ENCODE results near the gene DDX56.

The DDX56 gene

DNA sequence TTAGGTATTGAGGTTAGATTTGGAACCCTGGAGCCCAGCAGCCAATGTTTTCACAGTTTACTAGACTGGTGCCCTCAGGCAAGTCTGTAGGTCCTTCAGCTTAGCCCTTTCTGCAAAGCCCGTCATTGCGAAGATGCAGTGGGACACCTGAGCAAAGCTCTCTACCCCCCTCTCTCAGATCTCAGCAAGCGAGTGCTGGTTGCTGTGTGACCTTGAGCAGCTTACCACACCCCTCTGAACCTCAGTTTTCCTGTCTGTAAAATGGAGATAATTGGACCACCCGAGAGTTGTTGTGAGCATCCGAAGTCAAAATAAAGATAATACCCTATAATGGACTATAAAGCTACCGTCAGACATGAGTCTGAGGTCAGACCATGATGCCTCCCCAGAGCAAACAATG is 36.3 kb downstream of the DDX56 start:
- DNase-seq (ENCODE audit: low read depth in 2 of 2, low spot score in 1 of 2): no peak

DNA sequence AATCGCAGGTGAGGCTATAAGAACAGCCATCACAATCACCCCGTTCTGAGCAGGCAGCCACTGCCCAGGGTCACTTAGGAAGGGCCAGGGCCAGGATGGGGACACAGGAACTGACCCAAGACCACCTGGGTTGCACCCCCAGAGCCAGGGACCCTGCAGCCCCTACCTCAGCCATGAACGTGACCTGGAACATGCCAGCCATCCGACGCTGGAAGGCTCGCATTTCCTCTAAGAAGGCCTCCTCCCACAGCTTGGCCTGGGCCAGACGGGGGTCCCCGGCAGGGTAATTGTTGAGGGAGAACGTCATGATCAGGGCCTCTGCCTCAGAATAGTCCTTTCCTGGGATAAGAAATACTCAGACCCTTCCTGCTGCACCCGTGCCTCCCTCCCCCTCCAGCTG is 37.6 kb downstream of the DDX56 start:
- no peak for DNase-seq (ENCODE audit: low read depth in 2 of 2, low spot score in 1 of 2)

DNA sequence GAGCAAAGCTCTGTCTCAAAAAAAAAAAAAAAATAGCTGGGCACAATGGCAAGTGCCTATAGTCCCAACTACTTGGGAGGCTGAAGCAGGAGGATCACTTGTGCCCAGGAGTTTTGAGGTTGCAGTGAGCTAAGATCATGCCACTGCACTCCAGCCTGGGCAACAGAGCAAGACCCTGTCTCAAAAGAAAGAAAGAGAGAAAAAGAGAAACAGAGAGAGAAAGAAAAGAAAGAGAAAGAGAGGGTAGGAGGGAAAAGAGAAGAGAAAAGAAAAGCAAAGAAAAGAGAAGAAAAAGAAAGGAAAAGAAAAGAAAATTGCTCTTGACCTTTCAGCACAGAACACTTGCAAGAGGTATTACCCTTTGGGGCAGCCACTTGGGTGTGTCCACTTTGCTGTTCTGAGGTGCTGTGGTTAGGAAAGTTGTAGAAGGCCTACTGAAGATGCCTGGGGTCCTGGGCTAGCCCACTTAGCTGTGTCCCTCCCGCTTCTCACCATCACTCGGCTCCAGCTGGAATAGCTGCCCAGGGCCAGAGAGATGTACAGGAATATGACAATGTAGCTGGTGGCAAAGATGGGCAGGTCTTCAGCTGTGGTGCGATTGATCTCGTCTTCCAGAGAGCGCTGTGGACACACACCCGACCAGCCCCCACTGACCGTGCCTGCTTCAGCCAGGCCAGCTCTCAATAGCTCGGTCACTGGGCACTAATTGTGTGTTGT is 38.2 kb downstream of the DDX56 start:
- no peak for DNase-seq (ENCODE audit: low read depth in 2 of 2, low spot score in 1 of 2)

GRCh38 chr7:44534501-44534900 is 39.2 kb downstream of the DDX56 start:
- peak in 1 of 2 donors; percentile 8 for DNase-seq (ENCODE audit: low read depth in 2 of 2, low spot score in 1 of 2)

DNA sequence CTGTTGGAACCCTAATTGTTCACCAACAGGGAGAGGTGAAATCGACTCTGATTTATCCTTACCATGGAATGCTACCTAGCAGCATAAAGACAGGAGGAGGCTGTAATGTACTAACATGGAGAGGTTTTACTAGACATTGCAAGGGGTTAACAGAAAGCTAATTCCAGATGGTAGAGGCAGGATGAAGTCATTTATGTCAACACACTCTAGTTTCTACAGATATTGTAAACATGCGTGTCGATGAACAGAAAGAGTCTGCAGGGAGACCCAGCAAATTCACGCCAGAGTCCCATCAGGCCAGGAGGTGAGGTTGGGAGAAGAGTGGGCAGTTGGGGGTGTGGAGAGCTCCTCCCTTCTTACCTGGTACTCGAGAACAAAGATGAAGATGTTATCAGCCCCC is 39.6 kb downstream of the DDX56 start:
- DNase-seq (ENCODE audit: low read depth in 2 of 2, low spot score in 1 of 2): no peak

- DNase-seq (ENCODE audit: low read depth in 2 of 2, low spot score in 1 of 2): no peak
Observed at GRCh38 chr7:44533301-44534055, 40.2 kb downstream of the DDX56 start.

GRCh38 chr7:44531421-44532380 is 42.0 kb downstream of the DDX56 start:
- no peak for DNase-seq (ENCODE audit: low read depth in 2 of 2, low spot score in 1 of 2)

DNA sequence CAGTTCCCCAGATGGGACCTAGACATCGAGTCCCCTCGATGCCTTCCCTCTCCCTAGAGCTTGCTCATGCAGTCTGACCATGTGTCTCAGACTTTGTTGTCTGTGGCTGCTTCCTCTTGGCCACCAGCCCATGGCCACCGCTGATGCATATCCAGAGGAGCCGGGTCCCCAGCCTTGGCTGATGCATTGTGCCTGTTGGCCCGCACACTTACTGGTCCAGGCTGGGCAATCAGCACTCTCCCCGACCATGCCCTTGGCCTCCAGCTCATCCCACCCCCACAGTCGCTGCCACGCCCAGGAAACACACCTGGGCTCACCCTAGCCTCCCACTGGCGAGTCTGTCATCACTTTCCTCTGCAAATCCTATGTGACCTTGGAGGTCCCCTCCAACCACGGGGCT is 42.7 kb downstream of the DDX56 start:
- DNase-seq (ENCODE audit: low read depth in 2 of 2, low spot score in 1 of 2): no peak

DNA sequence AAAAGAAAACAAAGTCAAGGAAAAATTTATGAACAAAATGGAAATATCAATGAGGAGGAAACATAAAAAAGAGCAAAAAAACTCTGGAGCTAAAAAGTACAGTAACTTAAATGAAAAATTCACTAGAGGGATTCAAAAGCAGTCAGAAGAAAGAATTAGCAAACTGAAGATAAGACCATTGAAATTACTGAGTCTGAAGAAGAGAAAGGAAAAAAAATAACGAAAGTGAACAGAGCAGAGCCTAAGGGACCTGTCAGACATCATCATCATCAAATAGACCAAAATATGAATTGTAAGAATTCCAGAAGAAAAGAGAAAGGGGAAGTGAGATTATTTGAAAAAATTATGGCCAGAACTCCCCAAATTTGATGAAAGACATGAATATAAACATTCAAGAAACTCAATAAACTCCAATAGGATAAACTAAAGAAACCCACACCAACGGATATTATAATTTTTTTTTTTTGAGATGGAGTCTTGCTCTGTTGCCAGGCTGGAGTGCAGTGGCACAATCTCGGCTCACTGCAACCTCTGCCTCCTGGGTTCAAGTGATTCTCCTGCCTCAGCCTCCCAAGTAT is 48.8 kb downstream of the DDX56 start:
- DNase-seq (ENCODE audit: low read depth in 2 of 2, low spot score in 1 of 2): no peak

GRCh38 chr7:44522315-44522714 is 51.4 kb downstream of the DDX56 start:
- no peak for DNase-seq (ENCODE audit: low read depth in 2 of 2, low spot score in 1 of 2)

- no peak for DNase-seq (ENCODE audit: low read depth in 2 of 2, low spot score in 1 of 2)
Observed at GRCh38 chr7:44521347-44522095, 52.2 kb downstream of the DDX56 start.

DNA sequence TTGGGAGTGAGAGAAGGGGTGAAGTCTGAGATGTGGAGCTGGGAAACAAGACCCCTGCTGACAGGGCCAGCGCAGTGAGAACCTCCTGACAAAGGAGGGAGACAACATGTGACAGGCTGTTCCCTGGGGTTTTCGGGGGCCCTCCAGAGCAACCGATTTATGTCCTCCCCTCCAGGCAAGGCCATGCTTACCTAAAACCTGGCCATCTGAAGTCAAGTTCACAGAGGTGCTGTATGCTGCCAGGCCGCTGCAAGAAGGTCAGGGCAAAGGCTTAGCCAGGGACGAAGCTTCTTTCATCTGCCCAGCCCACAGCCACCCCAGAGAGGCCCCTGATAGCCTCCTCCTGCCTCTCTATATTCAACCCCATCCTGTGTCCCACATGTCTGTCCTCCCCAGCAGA is 53.1 kb downstream of the DDX56 start:
- DNase-seq (ENCODE audit: low read depth in 2 of 2, low spot score in 1 of 2): no peak

- no peak for DNase-seq (ENCODE audit: low read depth in 2 of 2, low spot score in 1 of 2)
Observed at GRCh38 chr7:44519546-44519945, 54.2 kb downstream of the DDX56 start.

DNA sequence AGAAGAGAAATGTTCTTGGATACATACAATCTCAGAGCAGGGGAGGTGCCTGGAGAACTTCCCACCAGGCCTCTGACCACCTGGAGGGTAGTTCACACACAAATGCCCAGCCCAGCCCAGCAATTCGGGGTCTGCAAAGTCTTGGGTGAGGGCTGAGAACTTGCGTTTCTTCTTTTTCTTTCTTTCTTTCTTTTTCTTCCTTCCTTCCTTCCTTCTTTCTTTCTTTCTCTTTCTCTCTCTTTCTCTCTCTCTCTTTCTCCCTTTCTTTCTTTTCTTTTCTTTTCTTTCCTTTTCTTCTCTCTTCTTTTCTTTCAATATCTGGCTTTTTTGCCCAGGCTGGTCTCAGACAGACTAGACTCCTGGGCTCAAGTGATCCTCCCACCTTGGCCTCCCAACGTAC is 54.9 kb downstream of the DDX56 start:
- no peak for DNase-seq (ENCODE audit: low read depth in 2 of 2, low spot score in 1 of 2)

DNA sequence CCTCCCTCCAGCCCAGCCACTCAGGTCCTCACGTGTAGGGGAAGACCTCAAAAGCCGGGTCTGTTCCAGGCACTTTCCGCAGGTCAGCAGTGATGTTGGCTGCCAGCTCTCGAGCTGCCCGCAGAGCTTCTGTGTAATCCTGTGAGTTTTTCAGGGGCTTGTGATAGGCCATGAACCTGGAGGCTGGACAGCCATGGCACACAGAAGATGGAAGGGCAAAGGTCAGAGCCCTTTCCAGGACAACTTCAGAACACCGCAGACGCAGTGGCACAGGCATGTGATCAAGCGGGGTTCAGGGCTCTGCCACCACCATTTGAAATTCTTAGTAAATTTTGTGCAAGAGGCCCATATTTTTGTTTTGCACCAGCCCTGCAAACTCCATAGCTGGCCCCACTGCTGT is 56.5 kb downstream of the DDX56 start:
- DNase-seq (ENCODE audit: low read depth in 2 of 2, low spot score in 1 of 2): no peak

All from stimulated activated CD8-positive, alpha-beta memory T cell treated with anti-CD3 and anti-CD28 coated beads, Interleukin-4, amount 100 ng/mL, for 4 hours (primary cell).